BLaER1 (cell line): ENCODE results near the gene ARHGAP12.
A peak's percentile ranks its signal among the peaks of the same experiment; 100 is the strongest.

Source experiments
- H3K27ac ChIP-seq: shearing (Covaris generic); formaldehyde crosslinking; 2 replicates; pipeline ENCODE4 v1.8.1; 2022
- H3K27me3 ChIP-seq: shearing (Covaris generic); formaldehyde crosslinking; 2 replicates; pipeline ENCODE4 v1.8.1; 2022
- H3K36me3 ChIP-seq: shearing (Covaris generic); formaldehyde crosslinking; 2 replicates; pipeline ENCODE4 v1.8.1; 2022
- H3K4me1 ChIP-seq: shearing (Covaris generic); formaldehyde crosslinking; 2 replicates; pipeline ENCODE4 v1.8.1; 2022
- H3K4me2 ChIP-seq: shearing (Covaris generic); formaldehyde crosslinking; 2 replicates; pipeline ENCODE4 v1.8.1; 2022
- H3K4me3 ChIP-seq: shearing (Covaris generic); formaldehyde crosslinking; 2 replicates; pipeline ENCODE4 v1.8.1; 2022
- H3K9ac ChIP-seq: shearing (Covaris generic); formaldehyde crosslinking; 2 replicates; pipeline ENCODE4 v1.8.1; 2022
- H3K9me3 ChIP-seq: shearing (Covaris generic); formaldehyde crosslinking; 2 replicates; pipeline ENCODE4 v1.8.1; 2022
- H4K20me1 ChIP-seq: shearing (Covaris generic); formaldehyde crosslinking; 2 replicates; pipeline ENCODE4 v1.8.1; 2022
- Cebpa-rat ChIP-seq: shearing (Covaris generic); IDR thresholded peaks from 2 replicates; pipeline ENCODE4 v1.8.1; 2022

Gene ARHGAP12

GRCh38 chr10:31888442-31888841 lies 40.2 kb downstream of the ARHGAP12 start:
- H3K9ac ChIP-seq: no peak overlapping the region
- H4K20me1 ChIP-seq: peaks cover 31% of the 10 kb centered on the region
- peaks cover 4% of the 10 kb centered on the region for H3K4me1 ChIP-seq
- H3K36me3 ChIP-seq: peaks cover 15% of the 10 kb centered on the region; the same call in 1 of the 2 replicates
- 0 out of 2 replicates have a peak, but pooled peaks cover 7% of the 10 kb centered on the region for H3K9me3 ChIP-seq
- no peak overlapping the region for H3K4me3 ChIP-seq
- no peak overlapping the region for H3K27ac ChIP-seq
- H3K4me2 ChIP-seq: no peak overlapping the region
- H3K27me3 ChIP-seq: no peaks in the 10 kb centered on the region
- no peak for TF ChIP-seq Cebpa-rat

DNA sequence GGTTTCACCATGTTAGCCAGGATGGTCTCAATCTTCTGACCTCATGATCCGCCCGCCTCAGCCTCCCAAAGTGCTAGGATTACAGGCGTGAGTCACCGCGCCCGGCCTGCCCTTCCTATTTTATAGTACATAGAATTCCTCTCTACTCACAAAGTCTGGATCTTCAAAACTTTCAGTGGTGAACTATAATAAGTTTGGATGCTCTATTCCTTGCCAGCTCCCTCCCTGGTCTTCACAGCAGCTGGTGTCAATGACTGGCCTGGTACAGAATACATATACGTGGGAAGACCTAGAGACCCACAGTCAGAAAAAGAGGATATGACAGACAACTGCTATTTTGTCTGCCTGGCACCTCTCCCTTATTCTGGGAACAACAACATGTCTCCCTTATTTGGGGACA lies 40.8 kb downstream of the ARHGAP12 start:
- H3K4me2 ChIP-seq: no peak overlapping the region
- peaks cover 10% of the 10 kb centered on the region for H3K4me1 ChIP-seq
- TF ChIP-seq Cebpa-rat: no peak
- H3K36me3 ChIP-seq: peaks cover 15% of the 10 kb centered on the region; the same call in 1 of the 2 replicates
- H3K27ac ChIP-seq: no peak overlapping the region
- H3K4me3 ChIP-seq: no peak overlapping the region
- H3K9me3 ChIP-seq: 0 out of 2 replicates have a peak, but pooled peaks cover 7% of the 10 kb centered on the region
- peaks cover 34% of the 10 kb centered on the region for H4K20me1 ChIP-seq
- H3K27me3 ChIP-seq: no peaks in the 10 kb centered on the region
- H3K9ac ChIP-seq: no peak overlapping the region

GRCh38 chr10:31886885-31887284 lies 41.7 kb downstream of the ARHGAP12 start:
- Histone ChIP-seq H3K4me2 (no peak overlapping the region), H3K9me3 (0 out of 2 replicates have a peak, but pooled peaks cover 7% of the 10 kb centered on the region), H4K20me1 (peaks cover 34% of the 10 kb centered on the region), H3K4me3 (no peak overlapping the region), H3K27me3 (no peaks in the 10 kb centered on the region), H3K27ac (no peak overlapping the region), H3K9ac (no peak overlapping the region), H3K36me3 (peaks cover 15% of the 10 kb centered on the region; the same call in 1 of the 2 replicates), H3K4me1 (peaks cover 11% of the 10 kb centered on the region)
- TF ChIP-seq Cebpa-rat: no peak

GRCh38 chr10:31885971-31886370 lies 42.7 kb downstream of the ARHGAP12 start:
- H4K20me1 ChIP-seq: peaks cover 37% of the 10 kb centered on the region
- TF ChIP-seq Cebpa-rat: no peak
- peaks cover 12% of the 10 kb centered on the region; the same call in 1 of the 2 replicates for H3K36me3 ChIP-seq
- H3K27ac ChIP-seq: no peak overlapping the region
- peaks cover 11% of the 10 kb centered on the region for H3K4me1 ChIP-seq
- H3K9me3 ChIP-seq: no peaks in the 10 kb centered on the region
- H3K4me3 ChIP-seq: no peak overlapping the region
- H3K4me2 ChIP-seq: no peak overlapping the region
- H3K9ac ChIP-seq: no peak overlapping the region
- H3K27me3 ChIP-seq: no peaks in the 10 kb centered on the region

DNA sequence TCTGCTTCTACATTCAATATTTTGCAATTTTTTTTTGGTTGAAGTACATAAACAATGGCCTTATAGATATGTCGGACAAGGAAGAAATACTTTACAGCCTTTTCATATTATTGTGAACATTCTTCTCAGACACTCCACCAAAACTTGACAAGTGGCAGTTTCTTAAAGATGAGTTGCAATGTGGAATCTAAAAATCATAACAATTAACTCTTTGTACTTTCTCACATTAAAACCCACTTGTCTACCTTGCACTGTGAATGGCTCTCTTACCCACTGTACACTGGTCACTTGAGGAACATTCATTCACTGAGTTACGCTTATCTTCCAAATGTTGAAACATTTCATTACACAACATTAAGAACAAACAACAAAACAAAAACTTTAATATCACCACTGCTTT lies 44.2 kb downstream of the ARHGAP12 start:
- TF ChIP-seq Cebpa-rat: no peak
- no peak overlapping the region for H3K27ac ChIP-seq
- H4K20me1 ChIP-seq: peaks cover 47% of the 10 kb centered on the region
- H3K4me1 ChIP-seq: peaks cover 11% of the 10 kb centered on the region
- peaks cover 12% of the 10 kb centered on the region; the same call in 1 of the 2 replicates for H3K36me3 ChIP-seq
- no peaks in the 10 kb centered on the region for H3K27me3 ChIP-seq
- H3K9ac ChIP-seq: no peak overlapping the region
- no peaks in the 10 kb centered on the region for H3K9me3 ChIP-seq
- H3K4me3 ChIP-seq: no peak overlapping the region
- no peak overlapping the region for H3K4me2 ChIP-seq

- Histone ChIP-seq H3K27ac (no peak overlapping the region), H3K4me1 (peaks cover 11% of the 10 kb centered on the region), H3K4me2 (peak overlapping the region; percentile 32)
These were observed 45.2 kb downstream of the ARHGAP12 start for GRCh38 chr10:31883397-31883796.

GRCh38 chr10:31878486-31878885 lies 50.1 kb downstream of the ARHGAP12 start:
- Histone ChIP-seq H3K27me3 (no peaks in the 10 kb centered on the region), H3K27ac (no peak overlapping the region), H3K9ac (no peak overlapping the region), H3K4me1 (peaks cover 7% of the 10 kb centered on the region), H3K9me3 (no peaks in the 10 kb centered on the region), H3K36me3 (no peaks in the 10 kb centered on the region), H3K4me3 (no peak overlapping the region), H4K20me1 (peaks cover 32% of the 10 kb centered on the region), H3K4me2 (no peak overlapping the region)
- no peak for TF ChIP-seq Cebpa-rat

More at GRCh38 chr10:31883397-31883796, 45.2 kb downstream of the ARHGAP12 start:
- no peak for TF ChIP-seq Cebpa-rat
- Histone ChIP-seq H3K36me3 (peaks cover 12% of the 10 kb centered on the region; the same call in 1 of the 2 replicates), H3K9me3 (no peaks in the 10 kb centered on the region), H4K20me1 (peaks cover 55% of the 10 kb centered on the region), H3K9ac (no peak overlapping the region), H3K27me3 (no peaks in the 10 kb centered on the region), H3K4me3 (no peak overlapping the region)

- Histone ChIP-seq H4K20me1 (peaks cover 40% of the 10 kb centered on the region), H3K27me3 (no peaks in the 10 kb centered on the region), H3K9me3 (no peaks in the 10 kb centered on the region), H3K27ac (no peak overlapping the region), H3K4me1 (no peaks in the 10 kb centered on the region), H3K4me2 (no peak overlapping the region), H3K9ac (no peak overlapping the region), H3K4me3 (no peak overlapping the region), H3K36me3 (no peaks in the 10 kb centered on the region)
- TF ChIP-seq Cebpa-rat: no peak
These were observed 51.8 kb downstream of the ARHGAP12 start for GRCh38 chr10:31876652-31877352.

DNA sequence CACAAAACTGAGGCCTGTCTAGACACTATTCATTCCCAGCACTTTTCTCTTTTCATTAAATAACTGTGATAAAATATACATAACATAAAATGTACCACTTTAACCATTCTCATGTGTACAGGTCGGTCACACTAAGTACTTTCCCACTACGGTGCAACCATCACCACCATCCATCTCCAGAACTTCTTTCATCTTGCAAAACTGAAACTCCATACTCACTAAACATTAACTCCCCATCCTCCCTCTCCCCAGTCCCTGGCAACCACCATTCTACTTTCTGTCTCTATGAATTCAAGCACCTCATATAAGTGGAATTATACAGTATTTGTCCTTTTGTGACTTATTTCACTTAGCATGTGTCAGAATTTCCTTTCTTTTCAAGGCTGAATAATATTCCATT lies 53.0 kb downstream of the ARHGAP12 start:
- Histone ChIP-seq H4K20me1 (peaks cover 45% of the 10 kb centered on the region), H3K36me3 (no peaks in the 10 kb centered on the region), H3K4me1 (no peaks in the 10 kb centered on the region), H3K27me3 (no peaks in the 10 kb centered on the region), H3K4me3 (no peak overlapping the region), H3K27ac (no peak overlapping the region), H3K4me2 (no peak overlapping the region), H3K9ac (no peak overlapping the region), H3K9me3 (no peaks in the 10 kb centered on the region)
- no peak for TF ChIP-seq Cebpa-rat

DNA sequence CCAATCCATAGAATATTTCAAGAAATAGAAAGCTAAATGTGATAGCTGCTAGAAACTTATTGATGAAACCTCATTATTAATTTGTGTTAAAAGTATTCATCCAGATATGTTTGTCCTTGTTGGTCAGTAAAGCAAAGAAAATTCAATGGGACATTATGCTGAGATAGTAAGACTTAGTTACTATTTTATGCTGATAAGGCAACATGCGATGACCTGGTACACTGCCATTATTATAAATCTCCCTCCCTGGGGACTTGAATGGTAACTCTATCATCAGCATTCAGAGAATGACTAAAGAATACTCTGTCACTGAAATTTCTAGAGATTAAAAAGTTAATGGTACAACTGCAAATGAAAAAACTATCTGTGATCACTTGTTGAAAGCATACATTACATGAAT lies 54.9 kb downstream of the ARHGAP12 start:
- Histone ChIP-seq H3K27me3 (no peaks in the 10 kb centered on the region), H3K27ac (no peak overlapping the region), H3K4me1 (no peaks in the 10 kb centered on the region), H3K9ac (no peak overlapping the region), H3K36me3 (no peaks in the 10 kb centered on the region), H4K20me1 (peaks cover 37% of the 10 kb centered on the region), H3K4me2 (no peak overlapping the region), H3K9me3 (no peaks in the 10 kb centered on the region), H3K4me3 (no peak overlapping the region)
- TF ChIP-seq Cebpa-rat: no peak
